T-helper 17 cell (primary cell): Measurements from ENCODE around the gene HIPK1. TPM values are rescaled to one million over a fixed set of nuclear protein-coding genes. Genes with fewer than 3 reads are reported as not detected.

Source experiments
- ATAC-seq: fragments of 150-1000 bp; cut with Tn5 transposase; 2 replicates; pipeline ENCODE4 v1.10.0; 2021; ENCODE audit warnings: mild to moderate bottlenecking, moderate library complexity
- DNase-seq, 3 donors: peaks; one replicate each; pipeline versions ENCODE4 v3.0.0 to v3.0.0-alpha.2; 2020 to 2021
- H3K9me3 ChIP-seq: one replicate; pipeline ENCODE4 v1.7.0; 2013; ENCODE audit warnings: low read length, mild to moderate bottlenecking; ENCODE audit not compliant: control insufficient read depth, poor library complexity, severe bottlenecking
- H3K27ac Mint-ChIP-seq: one replicate; pipeline ENCODE4 v1.8.0; 2022; ENCODE audit warnings: mild to moderate bottlenecking, moderate library complexity, mixed read lengths
- H3K27me3 Mint-ChIP-seq: one replicate; pipeline ENCODE4 v1.8.0; 2022; ENCODE audit warnings: mixed read lengths
- H3K36me3 Mint-ChIP-seq: one replicate; pipeline ENCODE4 v1.8.0; 2022; ENCODE audit warnings: low read depth, mixed read lengths
- H3K4me1 Mint-ChIP-seq: one replicate; pipeline ENCODE4 v1.8.0; 2022; ENCODE audit warnings: mild to moderate bottlenecking, mixed read lengths
- H3K4me3 Mint-ChIP-seq: one replicate; pipeline ENCODE4 v1.8.0; 2022; ENCODE audit warnings: mild to moderate bottlenecking, moderate library complexity, mixed read lengths
- total RNA-seq, 4 donors: library from RNA in 2 of 4; stranded (reverse) in 2 of 4; gene quantifications; one replicate each; pipeline ENCODE4 v1.2.3 and lab custom pipeline; 2022 to 2026

Gene HIPK1
- total RNA-seq, 2 donors from 2014 or later: 228 to 253 TPM

DNA sequence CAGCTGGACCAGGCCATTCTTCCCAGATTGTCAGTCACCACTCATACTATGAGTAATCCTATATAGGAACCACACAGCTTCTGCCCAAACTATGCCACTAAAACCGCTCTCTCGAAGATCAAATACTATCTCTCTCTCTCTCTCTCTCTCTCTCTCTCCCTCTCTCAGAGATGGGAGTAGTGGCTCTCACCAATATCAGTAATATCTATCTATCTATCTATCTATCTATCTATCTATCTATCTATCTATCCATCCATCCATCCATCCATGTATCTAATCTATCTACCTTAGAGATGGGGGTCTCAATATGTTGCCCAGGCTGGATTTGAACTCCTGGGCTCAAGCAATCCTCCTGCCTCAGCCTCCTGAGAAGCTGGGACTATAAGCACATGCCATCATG is 4.7 kb upstream of the HIPK1 start:
- H3K9me3 ChIP-seq: no peaks in the 10 kb centered on the region
- Mint-ChIP-seq H3K27ac (peak overlapping the region; percentile 49), H3K4me1 (peaks cover 17% of the 10 kb centered on the region), H3K36me3 (peaks cover 3% of the 10 kb centered on the region), H3K4me3 (no peak overlapping the region), H3K27me3 (no peaks in the 10 kb centered on the region)
- no peak for ATAC-seq
- DNase-seq: no peak

DNA sequence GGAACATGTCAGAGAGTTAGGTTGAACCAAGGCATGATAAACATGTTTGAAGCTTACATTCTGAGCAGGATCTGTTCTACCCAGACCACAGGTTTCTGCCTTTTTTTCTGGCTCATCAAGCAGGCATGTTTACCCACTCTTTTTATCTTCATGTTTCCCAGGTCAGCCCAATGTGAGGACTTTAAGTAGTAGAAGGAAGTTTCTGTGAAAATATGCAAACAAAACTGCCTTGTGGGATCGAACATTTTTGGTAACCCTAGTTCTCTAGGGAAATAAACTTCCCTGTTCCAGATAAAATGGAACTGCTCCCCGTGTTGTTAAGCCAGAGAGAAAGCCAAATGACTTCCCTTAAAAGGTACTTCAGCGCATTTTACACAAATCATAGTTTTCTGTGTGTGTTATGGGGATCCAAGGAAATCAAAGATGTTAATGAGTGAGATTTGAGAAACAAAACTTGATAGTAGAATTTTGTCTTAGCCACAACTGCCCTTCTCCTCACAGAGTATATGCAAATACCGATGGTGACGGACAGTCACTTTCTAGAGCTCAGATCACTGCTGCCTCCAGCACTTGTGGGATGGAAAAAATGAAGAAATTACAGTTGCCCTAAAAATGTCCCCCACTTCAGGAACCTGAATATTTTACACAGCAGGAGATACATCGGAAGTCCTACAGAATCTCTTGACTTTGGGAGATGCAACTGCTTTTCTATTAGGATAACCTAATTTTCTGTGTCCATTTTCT is 765 bp upstream of the HIPK1 start:
- ATAC-seq (no peak), DNase-seq (no peak)
- H3K9me3 ChIP-seq: no peaks in the 10 kb centered on the region
- H3K27ac Mint-ChIP-seq: peak overlapping the region; percentile 99
- peaks cover 46% of the 10 kb centered on the region for H3K4me1 Mint-ChIP-seq
- H3K27me3 Mint-ChIP-seq: no peaks in the 10 kb centered on the region
- peak overlapping the region; percentile 98 for H3K4me3 Mint-ChIP-seq
- H3K36me3 Mint-ChIP-seq: peaks cover 10% of the 10 kb centered on the region

DNA sequence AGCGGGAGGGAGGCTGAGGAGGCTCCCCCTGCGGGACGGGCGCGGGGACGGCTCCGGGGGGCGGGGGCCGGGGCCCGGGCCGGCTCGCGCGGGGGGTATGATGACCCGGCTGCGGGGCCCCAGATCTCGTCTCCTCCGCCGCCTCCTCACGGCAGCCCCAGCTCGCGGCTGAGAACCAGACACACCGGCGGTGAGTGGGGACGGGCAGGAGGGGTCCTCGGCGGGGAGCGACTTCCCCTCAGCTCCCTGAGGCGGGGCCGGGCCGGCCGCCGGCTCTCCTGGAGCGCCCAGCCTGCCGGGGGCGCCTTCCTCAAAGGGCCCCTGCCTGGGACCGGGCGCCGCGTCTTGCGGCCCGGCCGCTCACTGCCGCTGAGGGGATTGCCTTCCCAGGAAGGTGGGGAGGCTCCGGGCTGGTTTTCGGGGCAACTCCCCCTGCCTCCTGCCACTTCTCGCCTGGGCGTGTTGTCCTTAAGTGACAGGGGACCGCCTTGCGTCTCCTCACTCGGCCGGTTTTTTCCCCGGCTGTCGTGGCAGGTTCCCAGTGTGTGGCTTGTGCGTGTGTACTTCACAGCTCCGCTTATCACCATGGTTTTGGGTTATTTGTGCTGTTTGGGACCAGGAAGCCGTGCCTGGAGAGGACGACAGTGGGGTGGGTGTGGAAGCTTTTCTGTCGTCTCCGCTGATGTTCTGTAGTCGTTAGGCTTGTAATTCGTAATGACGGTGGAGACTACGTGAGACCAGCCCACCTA is 800 bp downstream of the HIPK1 start:
- H3K9me3 ChIP-seq: no peaks in the 10 kb centered on the region
- H3K4me3 Mint-ChIP-seq: peak overlapping the region; percentile 98
- ATAC-seq (peak; percentile 50), DNase-seq (peak; percentile 55 to 80 (median 72))
- peaks cover 15% of the 10 kb centered on the region for H3K36me3 Mint-ChIP-seq
- H3K4me1 Mint-ChIP-seq: peaks cover 55% of the 10 kb centered on the region
- peak overlapping the region; percentile 99 for H3K27ac Mint-ChIP-seq
- H3K27me3 Mint-ChIP-seq: no peaks in the 10 kb centered on the region

- DNase-seq (peak; percentile 44 to 79 (median 68)), ATAC-seq (peak; percentile 64)
- Mint-ChIP-seq H3K36me3 (peaks cover 15% of the 10 kb centered on the region), H3K27ac (peak overlapping the region; percentile 99), H3K4me1 (peaks cover 61% of the 10 kb centered on the region), H3K27me3 (no peaks in the 10 kb centered on the region), H3K4me3 (peak overlapping the region; percentile 98)
- no peaks in the 10 kb centered on the region for H3K9me3 ChIP-seq
Observed at GRCh38 chr1:113930499-113931161, 1.5 kb downstream of the HIPK1 start.

DNA sequence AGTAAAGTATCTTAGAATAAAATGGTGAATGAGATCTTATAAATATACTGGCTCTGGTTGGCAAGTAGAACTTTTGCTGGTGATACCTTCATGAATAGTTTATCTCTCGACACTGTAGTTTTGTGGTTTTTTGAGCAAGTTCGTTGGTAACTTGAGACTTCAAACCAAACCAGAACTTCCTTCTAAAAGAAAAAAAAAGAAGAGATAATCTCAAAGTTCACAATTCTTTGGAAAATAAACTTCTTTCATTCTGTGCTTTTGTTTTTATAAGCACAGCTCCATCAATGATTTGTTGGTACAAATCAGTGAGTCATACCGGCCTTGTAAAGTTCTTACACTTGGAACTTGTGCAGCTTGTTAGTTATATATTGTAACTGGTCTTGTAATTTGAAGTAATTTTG is 2.3 kb downstream of the HIPK1 start:
- ATAC-seq: no peak
- no peaks in the 10 kb centered on the region for H3K27me3 Mint-ChIP-seq

DNA sequence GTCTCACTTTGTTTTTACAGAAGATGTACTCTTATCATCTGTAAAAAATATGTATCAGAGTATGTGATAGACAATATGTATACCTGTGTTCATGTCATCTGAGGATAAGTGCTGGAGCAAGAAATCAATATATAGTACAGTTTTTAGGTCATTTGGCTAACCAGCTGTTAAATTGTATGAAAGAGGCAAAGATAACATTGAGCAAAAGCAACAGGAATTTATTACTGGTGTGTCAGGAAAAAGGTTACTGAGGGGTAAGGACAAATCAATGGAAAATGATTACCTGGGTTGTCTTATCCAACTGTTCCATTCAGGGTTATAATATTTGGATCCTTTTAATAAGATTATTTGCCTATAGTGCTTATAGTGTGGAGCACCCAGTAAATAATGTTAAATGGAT is 4.9 kb downstream of the HIPK1 start:
- H3K36me3 Mint-ChIP-seq: peaks cover 21% of the 10 kb centered on the region
- ATAC-seq: no peak
- peaks cover 71% of the 10 kb centered on the region for H3K4me1 Mint-ChIP-seq
- H3K9me3 ChIP-seq: no peaks in the 10 kb centered on the region
- peak overlapping the region; percentile 99 for H3K27ac Mint-ChIP-seq
- no peak for DNase-seq
- peak overlapping the region; percentile 98 for H3K4me3 Mint-ChIP-seq
- H3K27me3 Mint-ChIP-seq: no peaks in the 10 kb centered on the region

More for the DNA sequence above, 2.3 kb downstream of the HIPK1 start:
- Mint-ChIP-seq H3K27ac (peak overlapping the region; percentile 99), H3K36me3 (peaks cover 15% of the 10 kb centered on the region), H3K4me3 (peak overlapping the region; percentile 98), H3K4me1 (peaks cover 68% of the 10 kb centered on the region)
- no peak for DNase-seq
- no peaks in the 10 kb centered on the region for H3K9me3 ChIP-seq

DNA sequence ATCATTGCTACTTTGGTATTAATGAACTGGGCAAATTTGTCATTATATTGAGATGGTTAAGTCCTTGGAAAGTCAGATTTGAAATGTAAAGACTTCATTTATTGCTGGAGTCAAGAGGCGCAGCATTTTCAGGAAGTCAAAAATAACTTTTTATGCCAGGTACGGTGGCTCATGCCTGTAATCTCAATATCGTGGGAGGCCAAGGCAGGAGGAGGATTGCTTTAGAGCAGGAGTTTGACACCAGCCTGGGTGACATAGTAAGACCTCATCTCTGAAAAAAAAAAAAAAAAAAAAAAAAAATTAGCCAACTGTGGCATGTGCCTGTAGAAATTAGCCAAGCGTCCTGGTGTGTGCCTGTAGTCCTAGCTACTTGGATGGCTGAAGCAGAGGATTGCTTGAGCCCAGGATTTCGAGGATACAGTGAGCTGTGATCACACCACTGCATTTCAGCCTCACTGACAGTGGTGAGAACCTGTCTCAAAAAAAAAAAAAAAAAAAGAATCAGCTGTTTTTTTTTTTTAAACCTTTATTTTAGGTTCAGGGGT is 5.5 kb downstream of the HIPK1 start:
- Mint-ChIP-seq H3K4me3 (peak overlapping the region; percentile 98), H3K27ac (peak overlapping the region; percentile 99), H3K36me3 (peaks cover 21% of the 10 kb centered on the region), H3K4me1 (peaks cover 74% of the 10 kb centered on the region), H3K27me3 (no peaks in the 10 kb centered on the region)
- DNase-seq (no peak), ATAC-seq (no peak)
- H3K9me3 ChIP-seq: no peaks in the 10 kb centered on the region

- no peak overlapping the region for H3K4me3 Mint-ChIP-seq
- no peak for DNase-seq
- H3K36me3 Mint-ChIP-seq: peaks cover 19% of the 10 kb centered on the region
Observed at GRCh38 chr1:113935176-113935575, 6.1 kb downstream of the HIPK1 start.

DNA sequence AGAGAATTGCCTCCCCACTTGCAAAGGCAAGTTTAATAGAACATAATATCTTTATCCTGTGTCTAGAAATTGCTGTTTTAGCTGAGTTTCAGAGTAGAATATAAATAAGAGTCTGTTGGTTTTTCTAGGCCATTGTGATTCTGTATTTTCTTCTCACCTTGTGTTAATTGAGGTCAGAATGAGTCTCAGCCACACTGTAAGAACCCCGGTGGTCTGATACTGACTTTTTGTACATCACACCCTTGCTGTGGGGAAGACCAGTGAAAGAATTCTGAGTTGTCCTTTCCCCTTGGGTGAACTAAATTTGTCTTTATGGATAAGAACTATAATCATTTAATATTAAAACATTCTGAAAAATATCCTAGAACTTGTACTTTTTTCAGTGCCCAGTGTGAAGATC is 6.8 kb downstream of the HIPK1 start:
- H3K36me3 Mint-ChIP-seq: peaks cover 17% of the 10 kb centered on the region
- H3K27ac Mint-ChIP-seq: peak overlapping the region; percentile 93
- no peaks in the 10 kb centered on the region for H3K9me3 ChIP-seq
- peaks cover 78% of the 10 kb centered on the region for H3K4me1 Mint-ChIP-seq
- no peak for ATAC-seq
- no peaks in the 10 kb centered on the region for H3K27me3 Mint-ChIP-seq
- H3K4me3 Mint-ChIP-seq: no peak overlapping the region
- DNase-seq: no peak

More at GRCh38 chr1:113935176-113935575, 6.1 kb downstream of the HIPK1 start:
- H3K9me3 ChIP-seq: no peaks in the 10 kb centered on the region
- H3K27me3 Mint-ChIP-seq: no peaks in the 10 kb centered on the region
- ATAC-seq: no peak
- peaks cover 78% of the 10 kb centered on the region for H3K4me1 Mint-ChIP-seq
- H3K27ac Mint-ChIP-seq: peak overlapping the region; percentile 93

DNA sequence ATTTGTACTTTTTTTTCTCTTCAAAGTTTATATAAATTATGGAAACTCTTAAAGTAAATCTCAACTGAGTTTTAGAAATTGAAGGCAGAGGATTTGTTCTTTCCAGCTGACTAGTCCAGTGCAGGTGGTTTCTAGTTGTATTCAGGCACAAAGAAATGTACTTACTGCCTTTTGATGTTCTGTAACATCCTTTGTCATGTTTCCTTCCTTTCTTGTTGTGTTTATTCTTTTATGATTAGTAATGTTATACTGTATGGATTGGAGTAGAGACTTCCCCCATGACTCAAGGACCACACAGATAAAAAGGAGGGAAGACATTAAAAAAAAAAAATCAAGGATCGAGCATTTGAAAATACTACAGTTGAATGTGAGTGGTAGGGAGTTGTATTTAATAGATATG is 8.0 kb downstream of the HIPK1 start:
- Mint-ChIP-seq H3K27ac (peak overlapping the region; percentile 93), H3K27me3 (no peaks in the 10 kb centered on the region), H3K36me3 (peaks cover 17% of the 10 kb centered on the region), H3K4me3 (peak overlapping the region; percentile 77), H3K4me1 (peaks cover 74% of the 10 kb centered on the region)
- no peaks in the 10 kb centered on the region for H3K9me3 ChIP-seq
- DNase-seq (no peak), ATAC-seq (peak; percentile 17)

DNA sequence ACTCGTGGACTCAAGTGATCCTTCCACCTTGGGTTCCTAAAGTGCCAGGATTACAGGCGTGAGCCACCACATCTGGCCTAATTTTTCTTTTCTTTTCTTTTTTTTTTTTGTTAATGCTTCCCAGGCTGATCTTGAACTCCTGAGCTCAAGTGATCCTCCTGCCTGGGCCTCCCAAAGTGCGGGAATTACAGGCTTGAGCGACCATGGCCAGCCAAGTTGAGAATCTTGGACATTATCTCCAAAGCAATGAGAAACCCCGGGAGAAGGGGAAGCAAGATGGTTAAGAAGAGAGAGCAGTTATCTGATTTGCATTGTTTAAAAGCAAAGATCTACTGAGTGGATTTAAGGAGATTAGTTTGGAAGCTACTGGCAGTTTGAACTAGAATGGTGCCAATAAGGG is 9.1 kb downstream of the HIPK1 start:
- no peaks in the 10 kb centered on the region for H3K27me3 Mint-ChIP-seq
- ATAC-seq (no peak), DNase-seq (no peak)
- peaks cover 15% of the 10 kb centered on the region for H3K36me3 Mint-ChIP-seq
- peak overlapping the region; percentile 93 for H3K27ac Mint-ChIP-seq
- no peaks in the 10 kb centered on the region for H3K9me3 ChIP-seq
- peaks cover 72% of the 10 kb centered on the region for H3K4me1 Mint-ChIP-seq
- no peak overlapping the region for H3K4me3 Mint-ChIP-seq

DNA sequence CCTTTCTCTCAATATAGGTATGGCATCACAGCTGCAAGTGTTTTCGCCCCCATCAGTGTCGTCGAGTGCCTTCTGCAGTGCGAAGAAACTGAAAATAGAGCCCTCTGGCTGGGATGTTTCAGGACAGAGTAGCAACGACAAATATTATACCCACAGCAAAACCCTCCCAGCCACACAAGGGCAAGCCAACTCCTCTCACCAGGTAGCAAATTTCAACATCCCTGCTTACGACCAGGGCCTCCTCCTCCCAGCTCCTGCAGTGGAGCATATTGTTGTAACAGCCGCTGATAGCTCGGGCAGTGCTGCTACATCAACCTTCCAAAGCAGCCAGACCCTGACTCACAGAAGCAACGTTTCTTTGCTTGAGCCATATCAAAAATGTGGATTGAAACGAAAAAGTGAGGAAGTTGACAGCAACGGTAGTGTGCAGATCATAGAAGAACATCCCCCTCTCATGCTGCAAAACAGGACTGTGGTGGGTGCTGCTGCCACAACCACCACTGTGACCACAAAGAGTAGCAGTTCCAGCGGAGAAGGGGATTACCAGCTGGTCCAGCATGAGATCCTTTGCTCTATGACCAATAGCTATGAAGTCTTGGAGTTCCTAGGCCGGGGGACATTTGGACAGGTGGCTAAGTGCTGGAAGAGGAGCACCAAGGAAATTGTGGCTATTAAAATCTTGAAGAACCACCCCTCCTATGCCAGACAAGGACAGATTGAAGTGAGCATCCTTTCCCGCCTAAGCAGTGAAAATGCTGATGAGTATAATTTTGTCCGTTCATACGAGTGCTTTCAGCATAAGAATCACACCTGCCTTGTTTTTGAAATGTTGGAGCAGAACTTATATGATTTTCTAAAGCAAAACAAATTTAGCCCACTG is 11.5 kb downstream of the HIPK1 start:
- no peaks in the 10 kb centered on the region for H3K9me3 ChIP-seq
- H3K4me3 Mint-ChIP-seq: peak overlapping the region; percentile 89
- H3K27me3 Mint-ChIP-seq: no peaks in the 10 kb centered on the region
- peak overlapping the region; percentile 93 for H3K27ac Mint-ChIP-seq
- DNase-seq (peak in 1 of 3 donors; percentile 34), ATAC-seq (peak; percentile 77)
- H3K4me1 Mint-ChIP-seq: peaks cover 64% of the 10 kb centered on the region
- peaks cover 12% of the 10 kb centered on the region for H3K36me3 Mint-ChIP-seq
